Measurements from ENCODE around the gene SHH.
"Not testable (repeated sequence)": the region's sequence is repeated elsewhere in the genome, so short reads cannot be mapped to it uniquely, and the experiment has no call there.

The SHH gene

GRCh38 chr7:155842496-155843265, 30.4 kb upstream of the SHH start:
- no peak for DNase-seq

- no peak for DNase-seq
Measured at GRCh38 chr7:155840909-155841308, 28.6 kb upstream of the SHH start.

- DNase-seq = no peak
Measured at GRCh38 chr7:155840262-155840885, 28.1 kb upstream of the SHH start.

- no peak for DNase-seq
Measured at GRCh38 chr7:155839461-155839860, 27.2 kb upstream of the SHH start.

- DNase-seq = not testable (repeated sequence)
Measured at GRCh38 chr7:155838312-155838711, 26.0 kb upstream of the SHH start.

- no peak for DNase-seq
Measured at GRCh38 chr7:155837126-155837479, 24.8 kb upstream of the SHH start.

GRCh38 chr7:155836216-155837125, 24.2 kb upstream of the SHH start:
- no peak for DNase-seq

GRCh38 chr7:155835446-155836215, 23.4 kb upstream of the SHH start:
- DNase-seq = no peak

GRCh38 chr7:155834486-155835048, 22.3 kb upstream of the SHH start:
- no peak for DNase-seq

- DNase-seq = no peak
Measured at GRCh38 chr7:155833651-155834050, 21.4 kb upstream of the SHH start.

- no peak for DNase-seq
Measured at GRCh38 chr7:155832581-155832981, 20.3 kb upstream of the SHH start.

- DNase-seq = no peak
Measured at GRCh38 chr7:155831807-155832524, 19.7 kb upstream of the SHH start.

GRCh38 chr7:155830961-155831806, 18.9 kb upstream of the SHH start:
- DNase-seq = no peak

- no peak for DNase-seq
Measured at GRCh38 chr7:155829796-155830470, 17.7 kb upstream of the SHH start.

GRCh38 chr7:155825336-155825735, 13.1 kb upstream of the SHH start:
- no peak for DNase-seq

- DNase-seq = no peak
Measured at GRCh38 chr7:155824227-155824886, 12.1 kb upstream of the SHH start.

GRCh38 chr7:155821851-155822250, 9.6 kb upstream of the SHH start:
- DNase-seq = no peak

- DNase-seq = no peak
Measured at GRCh38 chr7:155820788-155821187, 8.5 kb upstream of the SHH start.

GRCh38 chr7:155820246-155820645, 8.0 kb upstream of the SHH start:
- DNase-seq = no peak

- DNase-seq = no peak
Measured at GRCh38 chr7:155819186-155819585, 6.9 kb upstream of the SHH start.

Data from CD4-positive, alpha-beta T cell treated with Interleukin-17A for 1 hour (primary cell).